Activated T-cell treated with anti-CD3 and anti-CD28 coated beads for 48 hours (primary cell): ENCODE data around the gene OS9.
A peak's percentile ranks its signal among the peaks of the same experiment; 100 is the strongest.

Experiments
- DNase-seq: peaks from one replicate; pipeline ENCODE4 v3.0.0-alpha.2; 2020; ENCODE audit warnings: low read depth

The OS9 gene

GRCh38 chr12:57737467-57738460, 43.8 kb downstream of the OS9 start:
- no peak for DNase-seq

- no peak for DNase-seq
Measured at GRCh38 chr12:57738661-57739237, 44.8 kb downstream of the OS9 start, which contains the start of gene AGAP2. Gene AGAP2, minus strand, starts transcription at chr12:57738742. Its CDS starts 496 bp downstream, at chr12:57738246.

DNA sequence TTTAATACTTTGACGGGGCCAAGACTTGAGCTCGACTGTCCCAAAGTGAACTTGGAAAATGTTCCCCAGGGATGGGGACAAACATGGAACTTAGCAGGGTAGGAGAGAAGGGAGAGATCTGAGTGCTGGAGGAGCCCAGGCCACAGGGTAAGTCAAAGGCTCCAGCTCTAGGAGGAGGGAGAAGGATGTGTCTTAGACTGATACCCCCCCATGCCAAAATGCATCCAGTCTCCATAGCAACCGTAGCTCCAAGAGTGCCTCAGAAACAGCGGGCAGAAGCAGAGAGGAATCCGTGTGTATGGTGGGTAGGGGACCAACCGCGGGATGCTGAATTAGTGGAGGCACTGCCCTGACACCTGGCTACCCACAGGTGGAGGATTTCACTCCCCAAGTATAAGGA, 45.5 kb downstream of the OS9 start:
- no peak for DNase-seq

DNA sequence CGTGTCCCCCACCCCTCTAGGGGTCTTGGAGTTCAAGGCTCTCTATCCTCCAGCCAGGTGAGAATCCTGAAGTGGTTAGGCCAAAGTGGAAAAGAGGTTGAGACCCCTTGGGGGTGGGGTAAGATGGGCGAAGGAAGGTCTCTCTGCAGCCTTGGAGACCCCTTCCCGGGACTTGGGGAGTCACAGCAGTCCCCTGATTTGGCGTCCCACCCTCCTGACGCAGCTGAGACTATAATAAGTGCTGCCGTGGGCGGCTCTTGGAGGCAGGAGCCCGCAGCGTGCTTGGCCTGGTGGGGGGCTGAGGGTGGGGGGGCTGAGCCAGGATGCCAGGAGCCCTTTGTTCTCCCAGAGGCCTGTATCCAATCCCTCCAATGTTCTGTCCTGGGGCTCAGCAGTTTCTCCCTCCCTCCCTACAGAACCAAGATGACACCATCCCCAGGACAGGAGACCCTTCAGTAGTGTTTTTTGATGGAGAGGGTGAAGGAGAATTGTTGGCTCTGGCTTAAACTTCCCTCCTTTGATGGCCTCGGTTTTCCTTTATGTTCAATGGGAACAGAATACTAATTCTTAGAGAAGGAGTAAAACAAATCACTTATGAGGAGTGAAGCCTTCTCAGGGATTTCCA, 46.1 kb downstream of the OS9 start:
- DNase-seq = no peak

GRCh38 chr12:57740656-57741412, 46.9 kb downstream of the OS9 start:
- DNase-seq = peak; percentile 59

DNA sequence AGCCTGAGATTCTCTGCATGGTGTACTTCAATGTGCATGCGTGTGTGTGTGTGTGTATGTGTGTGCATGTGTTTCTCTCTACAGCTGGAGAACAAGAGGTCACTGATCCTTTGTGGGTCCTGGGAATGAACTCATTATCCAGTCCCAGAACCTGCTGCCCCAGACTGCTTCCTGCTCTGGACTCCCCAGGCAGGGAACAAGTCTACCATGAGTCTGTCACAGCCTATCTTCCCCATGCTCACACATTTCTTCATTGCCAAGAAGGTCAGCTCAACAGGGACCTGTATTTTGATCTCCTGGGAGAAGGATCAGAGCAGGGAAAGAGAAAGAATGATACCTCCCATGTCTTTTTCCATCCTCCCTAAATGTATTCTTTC, 47.5 kb downstream of the OS9 start:
- DNase-seq = no peak

DNA sequence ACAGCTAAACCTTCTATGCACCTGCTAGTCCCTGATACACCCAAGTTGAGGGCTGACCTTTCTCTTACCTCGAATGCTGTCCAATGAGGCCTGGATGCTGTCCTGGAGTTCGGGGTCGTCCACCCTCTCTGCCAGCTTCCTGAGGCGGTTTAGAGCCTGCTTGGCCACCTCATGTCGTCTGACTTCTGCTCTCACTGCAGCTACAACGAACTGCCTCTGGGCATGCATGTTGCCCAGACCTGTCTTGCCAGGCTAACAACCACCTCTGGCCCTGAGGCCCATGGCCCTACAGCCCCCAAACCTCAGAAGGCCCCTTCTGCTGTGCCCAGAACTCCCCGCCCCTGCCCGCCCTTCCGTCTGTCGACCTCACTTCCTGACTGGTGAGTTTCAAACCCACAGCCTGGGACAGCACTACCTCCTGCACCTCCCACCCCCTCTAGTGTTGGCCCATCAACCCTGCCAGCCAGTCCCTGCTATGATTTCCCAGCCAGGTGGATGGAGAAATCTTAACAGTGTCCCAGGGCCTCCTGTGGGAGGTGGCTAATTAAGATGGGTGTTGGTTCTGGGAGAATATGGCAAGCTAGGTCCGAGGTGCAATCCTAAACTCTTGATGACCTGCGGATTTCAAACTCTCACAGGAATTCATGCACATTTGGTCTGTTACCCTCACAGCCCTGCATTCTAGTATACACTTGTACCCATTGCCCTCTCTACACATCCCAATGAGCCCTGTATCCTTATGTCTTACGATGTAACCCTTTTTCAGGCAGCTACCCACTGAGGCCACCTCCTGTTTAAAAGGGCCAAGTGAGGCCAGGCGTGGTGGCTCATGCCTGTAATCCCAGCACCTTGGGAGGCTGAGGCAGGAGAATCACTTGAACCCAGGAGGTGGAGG, 48.2 kb downstream of the OS9 start:
- DNase-seq = peak; percentile 68

DNA sequence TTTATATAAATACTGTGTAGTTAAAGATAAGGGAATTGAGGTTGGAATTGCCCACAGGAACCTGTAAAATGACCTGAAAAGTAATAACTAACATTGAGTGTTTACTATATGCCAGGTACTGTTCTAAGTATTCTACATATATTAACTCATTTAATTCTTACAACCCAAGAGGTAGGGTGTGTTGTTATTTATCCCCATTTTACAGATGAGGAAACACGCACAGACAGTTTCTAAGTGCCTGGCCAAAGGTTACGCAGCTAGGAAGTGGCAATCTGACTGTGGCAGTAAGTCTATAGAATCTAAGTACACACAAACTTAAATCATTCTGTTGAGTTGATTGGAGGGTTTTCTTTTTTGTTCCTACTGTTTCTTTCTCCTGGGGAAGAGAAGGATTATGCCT, 49.8 kb downstream of the OS9 start:
- DNase-seq = no peak

DNA sequence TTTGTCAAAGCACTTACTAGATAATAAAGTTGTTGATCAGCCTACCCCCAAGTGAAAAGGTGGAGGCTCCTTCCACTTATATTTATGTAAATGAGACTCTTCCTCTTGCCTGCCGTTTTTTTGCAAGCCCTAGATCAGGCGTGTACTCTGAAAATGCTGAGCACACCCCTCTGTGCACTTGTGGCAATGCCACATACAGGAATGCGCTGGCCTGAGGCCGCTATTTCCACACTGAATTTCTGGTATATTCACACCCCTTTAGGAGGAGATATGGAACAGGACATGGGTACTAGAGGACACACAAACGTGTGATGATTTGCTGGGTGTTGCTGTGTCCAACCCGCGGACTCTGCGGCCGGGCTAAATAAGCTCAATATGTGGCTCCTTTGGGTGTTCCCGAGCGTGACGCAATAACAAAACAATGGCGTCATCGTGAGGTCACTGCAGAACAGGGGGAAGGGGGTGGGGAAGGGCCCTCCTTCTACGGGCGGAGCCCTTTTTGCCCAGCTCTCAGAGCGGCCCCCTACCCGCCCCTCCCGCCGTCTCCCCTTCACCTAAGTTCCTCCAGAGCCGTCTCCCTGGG, 50.4 kb downstream of the OS9 start:
- DNase-seq = peak; percentile 72

DNA sequence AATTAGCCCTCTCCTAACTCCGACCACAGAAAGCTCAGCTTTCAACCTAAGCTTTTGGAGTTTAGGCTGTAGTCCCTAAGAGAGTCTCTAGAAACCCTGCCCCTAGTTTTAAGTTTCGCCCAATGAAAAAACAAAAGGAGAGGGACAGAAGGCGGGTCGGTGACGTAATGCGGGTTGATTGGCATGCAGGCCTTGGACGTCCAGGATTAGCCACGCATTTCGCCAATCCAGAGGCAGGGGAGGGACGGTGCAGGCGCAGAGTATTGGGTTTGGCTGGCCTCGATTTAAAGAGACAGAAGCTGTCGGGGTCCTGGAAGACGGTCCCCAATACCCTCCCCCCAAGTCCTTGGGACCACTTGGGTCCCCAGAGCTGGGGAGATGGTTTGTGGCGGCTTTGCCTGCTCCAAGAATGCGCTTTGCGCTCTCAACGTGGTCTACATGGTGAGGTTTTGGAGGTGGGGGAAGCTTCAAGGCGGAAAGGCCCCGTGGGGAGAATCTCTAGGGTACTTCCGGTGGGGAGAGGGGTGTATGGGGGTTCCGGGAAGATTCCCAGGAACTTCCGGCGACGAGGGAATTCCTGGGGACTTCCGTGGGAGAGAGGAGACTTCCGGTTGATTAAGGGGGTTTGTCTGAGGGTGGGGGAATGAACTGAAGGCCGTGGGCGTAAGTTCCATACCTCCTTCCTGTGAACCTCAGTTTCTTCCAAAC, 51.0 kb downstream of the OS9 start, which contains the start of gene TSPAN31:
Gene TSPAN31, plus strand, starts transcription at position 263 of the 708 bp plus-strand sequence. Its CDS starts 116 bp downstream, at position 379.
- peak; percentile 90 for DNase-seq

DNA sequence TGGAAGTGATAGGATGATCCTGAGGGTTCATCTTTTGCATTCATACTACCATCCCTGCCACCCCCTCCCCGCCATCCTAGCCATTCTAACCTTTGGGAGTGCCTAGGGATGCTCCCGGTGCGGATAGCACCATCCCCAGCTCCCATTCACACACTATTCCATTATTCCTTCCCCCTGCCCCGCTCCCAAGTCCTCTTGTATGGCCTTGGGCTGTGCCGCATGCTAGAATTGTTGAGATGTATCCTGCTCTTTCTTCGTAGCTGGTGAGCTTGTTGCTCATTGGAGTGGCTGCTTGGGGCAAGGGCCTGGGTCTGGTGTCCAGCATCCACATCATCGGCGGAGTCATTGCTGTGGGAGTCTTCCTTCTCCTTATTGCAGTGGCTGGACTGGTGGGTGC, 51.6 kb downstream of the OS9 start:
- no peak for DNase-seq

- DNase-seq = no peak
Measured at GRCh38 chr12:57746025-57746424, 52.1 kb downstream of the OS9 start.

- DNase-seq = no peak
Measured at GRCh38 chr12:57749061-57749460, 55.1 kb downstream of the OS9 start.

DNA sequence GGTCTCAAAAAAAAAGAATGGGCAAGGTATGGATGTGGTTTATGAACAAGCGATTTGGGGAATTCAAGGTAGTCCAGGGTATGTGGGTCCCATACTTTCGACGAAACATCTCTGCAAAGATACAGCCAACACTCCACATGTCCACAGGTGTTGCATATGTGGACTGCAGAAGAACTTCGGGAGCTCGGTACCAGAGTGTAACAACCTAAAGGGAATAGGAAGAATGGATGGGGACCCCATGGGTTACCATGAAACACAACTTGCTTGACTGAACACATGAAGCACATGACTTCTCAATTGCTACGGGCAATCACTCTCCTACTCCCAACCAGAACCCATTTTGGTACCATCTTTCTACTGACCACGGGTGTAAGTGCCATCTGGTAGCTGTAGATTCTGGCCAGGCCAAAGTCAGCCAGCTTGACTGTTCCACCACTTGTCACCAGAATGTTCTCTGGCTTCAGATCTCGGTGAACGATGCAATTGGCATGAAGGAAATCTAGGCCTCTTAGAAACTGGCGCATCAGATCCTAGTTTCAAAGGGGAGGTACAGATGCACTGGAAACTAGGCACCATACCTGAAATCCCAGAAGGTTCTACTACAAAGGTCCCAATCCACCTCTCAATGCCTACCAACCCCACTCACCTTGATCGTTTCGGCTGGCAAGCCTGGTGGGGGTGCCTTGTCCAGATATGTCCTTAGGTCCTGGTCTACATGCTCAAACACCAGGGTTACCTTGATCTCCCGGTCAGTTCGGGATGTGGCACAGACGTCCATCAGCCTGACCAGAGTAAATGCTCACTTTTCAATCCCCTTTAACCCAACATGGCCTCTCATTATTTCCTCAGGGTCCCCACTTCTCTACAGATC, 56.9 kb downstream of the OS9 start:
- no peak for DNase-seq

GRCh38 chr12:57751432-57751787, 57.5 kb downstream of the OS9 start:
- DNase-seq = no peak

- DNase-seq = peak; percentile 98
Measured at GRCh38 chr12:57751788-57752667, 58.1 kb downstream of the OS9 start, which contains the start of gene CDK4. Gene CDK4, minus strand, starts transcription at chr12:57752310. Its CDS starts 593 bp downstream, at chr12:57751717.

GRCh38 chr12:57752668-57753000, 58.7 kb downstream of the OS9 start:
- no peak for DNase-seq

- no peak for DNase-seq
Measured at GRCh38 chr12:57753756-57754337, 59.9 kb downstream of the OS9 start.
